Panc1 (cell line): ENCODE results near the gene SGSM1. TPM values are rescaled to one million over a fixed set of nuclear protein-coding genes. Genes with fewer than 3 reads are reported as not detected.

Experiments used
- ATAC-seq: fragments of 200-7000 bp; cut with Tn5 transposase; 2 replicates; pipeline ENCODE4 v1.9.1; 2020; ENCODE audit warnings: mild to moderate bottlenecking, moderate library complexity
- BruUV-seq: library from RNA; stranded (reverse); fragments of 400-500 nt; replicated peaks from 2 replicates; lab custom pipeline; 2021; lab: Mats Ljungman, UMichigan
- CTCF ChIA-PET: fragments of 300-600 bp; sonication (Branson Sonifier 250); formaldehyde crosslinking; loops from one replicate; lab custom pipeline; 2022; ENCODE audit warnings: antibody characterized with exemption; lab: Charles Lee
- POLR2A ChIA-PET: fragments of 300-600 bp; sonication (Branson Sonifier 250); formaldehyde crosslinking; loops from one replicate; lab custom pipeline; 2022; ENCODE audit warnings: antibody characterized with exemption; lab: Charles Lee
- DNase-seq: peaks from one replicate; pipeline ENCODE4 v3.0.0-alpha.2; 2010; ENCODE audit warnings: low read depth, low spot score
- H3K27ac ChIP-seq: 2 replicates; pipeline ENCODE4 v1.5.1; 2011; ENCODE audit warnings: mild to moderate bottlenecking, low read length, inconsistent platforms
- H3K27me3 ChIP-seq: fragments of 200-500 bp; sonication (Bioruptor generic); 2 replicates; pipeline ENCODE4 v1.6.0; 2014; ENCODE audit warnings: low read length, inconsistent platforms; ENCODE audit not compliant: control insufficient read depth, insufficient read depth
- H3K36me3 ChIP-seq: fragments of 200-500 bp; sonication (Bioruptor generic); 2 replicates; pipeline ENCODE4 v1.5.1; 2014; ENCODE audit warnings: inconsistent platforms, mild to moderate bottlenecking, low read length, moderate library complexity; ENCODE audit not compliant: control insufficient read depth, insufficient read depth
- H3K4me1 ChIP-seq: 2 replicates; pipeline ENCODE4 v1.5.1; 2011; ENCODE audit warnings: inconsistent platforms, mild to moderate bottlenecking, low read length, moderate library complexity; ENCODE audit not compliant: control insufficient read depth, insufficient read depth
- H3K4me3 ChIP-seq, 2 experiments: 2 replicates each; pipeline ENCODE4 v1.5.1; 2011 to 2012; ENCODE audit warnings: low read depth in 2 of 2, low read length in 2 of 2, mild to moderate bottlenecking in 2 of 2, inconsistent platforms in 1 of 2, moderate library complexity in 1 of 2
- H3K9me3 ChIP-seq: fragments of 200-500 bp; sonication (Bioruptor generic); 2 replicates; pipeline ENCODE4 v1.5.1; 2014; ENCODE audit warnings: low read depth, mild to moderate bottlenecking, inconsistent platforms, low read length, moderate library complexity; ENCODE audit not compliant: control insufficient read depth, insufficient read depth
- CTCF ChIP-seq: fragments of 450-650 bp; IDR thresholded peaks from 2 replicates; pipeline ENCODE4 v1.5.1; 2017; ENCODE audit warnings: mild to moderate bottlenecking
- POLR2AphosphoS5 ChIP-seq: IDR thresholded peaks from 2 replicates; pipeline ENCODE4 v1.6.1; 2012; ENCODE audit warnings: mild to moderate bottlenecking, low read depth, low read length, moderate library complexity
- SIN3A ChIP-seq: IDR thresholded peaks from 2 replicates; pipeline ENCODE4 v1.6.1; 2012; ENCODE audit warnings: low read depth, mild to moderate bottlenecking, low read length, moderate library complexity, borderline replicate concordance; ENCODE audit not compliant: insufficient read depth
- TCF7L2 ChIP-seq: IDR thresholded peaks from 2 replicates; pipeline ENCODE4 v1.6.1; 2011; ENCODE audit warnings: mild to moderate bottlenecking, low read depth, low read length, inconsistent platforms
- in situ Hi-C: cut with HindIII; loops from 2 replicates; pipeline ENCODE4 v1.10.0; 2016; ENCODE audit warnings: low sequenced_read_pairs, low pct_unique_long_range_greater_than_20kb
- intact Hi-C: fragments of 100-400 bp; cut with micrococcal nuclease; formaldehyde crosslinking; loops from one replicate; pipeline ENCODE4 v1.10.0; 2022; ENCODE audit not compliant: unreplicated experiment
- total RNA-seq: library from RNA; stranded (reverse); gene quantifications from one replicate; pipeline ENCODE4 v1.2.1, GENCODE V29; 2021; ENCODE audit not compliant: unreplicated experiment
- TF ChIP-seq, protein P1 (sequence below), 2 experiments: IDR thresholded peaks; 2 replicates each; pipeline ENCODE4 v1.6.1; 2011 to 2012; ENCODE audit warnings: low read depth in 2 of 2, control low read depth in 1 of 2, low read length in 1 of 2, mild to moderate bottlenecking in 1 of 2, moderate library complexity in 1 of 2; ENCODE audit not compliant: insufficient read depth in 1 of 2

SGSM1 gene
- total RNA-seq, 1 experiment from 2014 or later: 1.6 TPM

DNA sequence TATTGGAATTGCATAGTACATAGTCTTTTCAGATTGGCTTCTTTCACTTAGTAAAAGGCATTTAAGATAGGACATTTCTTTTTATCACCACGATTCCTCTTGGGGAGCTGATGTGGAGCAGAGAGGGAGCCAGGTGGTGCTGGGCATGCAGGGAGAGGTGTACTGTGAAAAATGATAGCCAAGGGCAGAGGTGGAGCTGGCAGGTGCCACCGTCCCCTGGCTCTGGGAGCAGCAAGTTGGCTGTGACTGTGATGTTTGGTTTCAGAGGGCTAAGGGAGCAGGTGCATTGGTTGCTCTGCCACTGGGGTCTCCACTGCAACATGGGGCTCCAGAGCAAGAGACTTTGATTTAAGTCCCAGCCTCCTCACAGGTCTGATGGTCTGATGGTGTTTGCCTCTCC lies 16.5 kb downstream of the SGSM1 start:
- intact Hi-C loops: no loop called here
- CTCF ChIA-PET: no interaction called here
- no TSS peak for BruUV-seq
- DNase-seq: no peak
- no peaks in the 10 kb centered on the region for H3K9me3 ChIP-seq
- no peak overlapping the region for H3K4me3 ChIP-seq
- H3K36me3 ChIP-seq: no peaks in the 10 kb centered on the region
- in situ Hi-C loops: no loop called here
- POLR2A ChIA-PET: no interaction called here
- H3K27me3 ChIP-seq: no peaks in the 10 kb centered on the region
- no peak for TF ChIP-seq POLR2AphosphoS5
- TF ChIP-seq CTCF: no peak
- no peak for TF ChIP-seq SIN3A
- TF ChIP-seq, protein P1, sequence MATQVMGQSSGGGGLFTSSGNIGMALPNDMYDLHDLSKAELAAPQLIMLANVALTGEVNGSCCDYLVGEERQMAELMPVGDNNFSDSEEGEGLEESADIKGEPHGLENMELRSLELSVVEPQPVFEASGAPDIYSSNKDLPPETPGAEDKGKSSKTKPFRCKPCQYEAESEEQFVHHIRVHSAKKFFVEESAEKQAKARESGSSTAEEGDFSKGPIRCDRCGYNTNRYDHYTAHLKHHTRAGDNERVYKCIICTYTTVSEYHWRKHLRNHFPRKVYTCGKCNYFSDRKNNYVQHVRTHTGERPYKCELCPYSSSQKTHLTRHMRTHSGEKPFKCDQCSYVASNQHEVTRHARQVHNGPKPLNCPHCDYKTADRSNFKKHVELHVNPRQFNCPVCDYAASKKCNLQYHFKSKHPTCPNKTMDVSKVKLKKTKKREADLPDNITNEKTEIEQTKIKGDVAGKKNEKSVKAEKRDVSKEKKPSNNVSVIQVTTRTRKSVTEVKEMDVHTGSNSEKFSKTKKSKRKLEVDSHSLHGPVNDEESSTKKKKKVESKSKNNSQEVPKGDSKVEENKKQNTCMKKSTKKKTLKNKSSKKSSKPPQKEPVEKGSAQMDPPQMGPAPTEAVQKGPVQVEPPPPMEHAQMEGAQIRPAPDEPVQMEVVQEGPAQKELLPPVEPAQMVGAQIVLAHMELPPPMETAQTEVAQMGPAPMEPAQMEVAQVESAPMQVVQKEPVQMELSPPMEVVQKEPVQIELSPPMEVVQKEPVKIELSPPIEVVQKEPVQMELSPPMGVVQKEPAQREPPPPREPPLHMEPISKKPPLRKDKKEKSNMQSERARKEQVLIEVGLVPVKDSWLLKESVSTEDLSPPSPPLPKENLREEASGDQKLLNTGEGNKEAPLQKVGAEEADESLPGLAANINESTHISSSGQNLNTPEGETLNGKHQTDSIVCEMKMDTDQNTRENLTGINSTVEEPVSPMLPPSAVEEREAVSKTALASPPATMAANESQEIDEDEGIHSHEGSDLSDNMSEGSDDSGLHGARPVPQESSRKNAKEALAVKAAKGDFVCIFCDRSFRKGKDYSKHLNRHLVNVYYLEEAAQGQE (IDR thresholded peaks at IDR 0.05; ENCODE audit: insufficient read depth in 1 of 2, low read depth in 2 of 2, low read length in 1 of 2): no peak
- no peak for TF ChIP-seq TCF7L2
- H3K4me1 ChIP-seq: no peaks in the 10 kb centered on the region
- H3K27ac ChIP-seq: no peak overlapping the region
- ATAC-seq: no peak

GRCh38 chr22:24823787-24824186 lies 17.8 kb downstream of the SGSM1 start:
- ATAC-seq: no peak
- CTCF ChIA-PET: interaction anchor here (0.5 kb wide), 1 partner anchor 27 kb away, joined by 9 read pairs; no protein-coding TSS in a partner anchor

More at GRCh38 chr22:24823787-24824186, 17.8 kb downstream of the SGSM1 start:
- H3K27me3 ChIP-seq: no peaks in the 10 kb centered on the region
- no peak for TF ChIP-seq CTCF
- TF ChIP-seq SIN3A: no peak
- TF ChIP-seq, protein P1 (IDR thresholded peaks at IDR 0.05; ENCODE audit: insufficient read depth in 1 of 2, low read depth in 2 of 2, low read length in 1 of 2): no peak
- no peak for TF ChIP-seq TCF7L2
- TF ChIP-seq POLR2AphosphoS5: no peak
- no peak overlapping the region for H3K27ac ChIP-seq
- no peak overlapping the region for H3K4me3 ChIP-seq
- in situ Hi-C loops: no loop called here
- POLR2A ChIA-PET: interaction anchor here (0.6 kb wide), 1 partner anchor 50 kb away, joined by 3 read pairs; no protein-coding TSS in a partner anchor
- H3K9me3 ChIP-seq: no peaks in the 10 kb centered on the region
- BruUV-seq: no TSS peak
- no peaks in the 10 kb centered on the region for H3K36me3 ChIP-seq
- H3K4me1 ChIP-seq: no peaks in the 10 kb centered on the region
- no peak for DNase-seq
- intact Hi-C loops: no loop called here
